LNCaP clone FGC (cell line): Measurements from ENCODE around the gene SLC22A8.
"Not testable (repeated sequence)": the region's sequence is repeated elsewhere in the genome, so short reads cannot be mapped to it uniquely, and the experiment has no call there.

ENCODE experiments used
- DNase-seq: peaks from one replicate; pipeline ENCODE4 v3.0.0-alpha.2; 2011; ENCODE audit warnings: low read depth
- H3K4me3 ChIP-seq: 2 replicates; pipeline ENCODE4 v1.5.1; 2011; ENCODE audit warnings: mild to moderate bottlenecking, low read depth, low read length, control low read depth
- TF ChIP-seq, protein P1 (sequence below): IDR thresholded peaks from 2 replicates; pipeline ENCODE4 v1.5.1; 2012; ENCODE audit warnings: mild to moderate bottlenecking; ENCODE audit not compliant: control insufficient read depth, insufficient read depth; ENCODE audit errors: extremely low read depth

The SLC22A8 gene

DNA sequence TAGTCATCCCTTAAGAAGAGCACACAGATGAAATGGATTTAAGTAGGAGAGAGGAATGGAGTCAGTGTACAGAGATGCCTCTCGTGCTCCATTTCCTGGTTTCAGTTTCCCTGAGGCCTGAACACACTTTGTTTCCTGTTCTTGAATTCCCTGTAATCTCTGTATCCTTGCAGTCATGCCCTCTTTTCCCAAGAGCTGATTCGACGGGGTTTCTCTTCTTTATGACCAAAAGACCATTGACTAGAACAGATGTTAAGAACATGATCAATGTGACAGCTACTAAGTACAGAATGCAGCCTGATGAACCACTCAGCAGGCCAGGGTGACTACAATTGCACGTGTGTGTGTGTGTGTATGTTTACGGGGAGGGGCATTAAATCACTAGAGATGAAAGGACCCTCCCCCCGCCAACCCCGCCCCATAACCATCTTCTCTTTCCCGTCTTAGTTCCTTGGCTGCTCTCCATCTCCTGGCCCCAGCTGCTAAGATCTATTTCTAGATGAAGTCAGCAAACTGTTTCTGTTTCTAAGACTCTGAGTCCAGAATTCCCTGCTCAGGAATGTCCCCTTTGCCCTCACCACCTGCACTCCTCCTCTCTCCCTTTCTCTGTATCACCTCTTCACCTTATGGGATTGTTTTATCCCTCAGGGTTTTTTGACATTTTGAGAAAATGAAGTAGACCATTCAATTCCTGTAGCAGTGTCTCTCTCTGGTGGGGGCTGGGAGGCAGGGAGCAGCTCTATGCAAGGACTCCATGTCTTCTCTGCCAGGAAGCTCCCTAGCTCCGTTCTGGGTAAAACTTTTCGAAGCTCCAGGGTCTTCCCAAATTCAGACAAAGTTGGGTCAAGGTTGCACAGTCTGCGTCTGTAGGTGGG lies 56.9 kb downstream of the SLC22A8 start:
- TF ChIP-seq, protein P1, sequence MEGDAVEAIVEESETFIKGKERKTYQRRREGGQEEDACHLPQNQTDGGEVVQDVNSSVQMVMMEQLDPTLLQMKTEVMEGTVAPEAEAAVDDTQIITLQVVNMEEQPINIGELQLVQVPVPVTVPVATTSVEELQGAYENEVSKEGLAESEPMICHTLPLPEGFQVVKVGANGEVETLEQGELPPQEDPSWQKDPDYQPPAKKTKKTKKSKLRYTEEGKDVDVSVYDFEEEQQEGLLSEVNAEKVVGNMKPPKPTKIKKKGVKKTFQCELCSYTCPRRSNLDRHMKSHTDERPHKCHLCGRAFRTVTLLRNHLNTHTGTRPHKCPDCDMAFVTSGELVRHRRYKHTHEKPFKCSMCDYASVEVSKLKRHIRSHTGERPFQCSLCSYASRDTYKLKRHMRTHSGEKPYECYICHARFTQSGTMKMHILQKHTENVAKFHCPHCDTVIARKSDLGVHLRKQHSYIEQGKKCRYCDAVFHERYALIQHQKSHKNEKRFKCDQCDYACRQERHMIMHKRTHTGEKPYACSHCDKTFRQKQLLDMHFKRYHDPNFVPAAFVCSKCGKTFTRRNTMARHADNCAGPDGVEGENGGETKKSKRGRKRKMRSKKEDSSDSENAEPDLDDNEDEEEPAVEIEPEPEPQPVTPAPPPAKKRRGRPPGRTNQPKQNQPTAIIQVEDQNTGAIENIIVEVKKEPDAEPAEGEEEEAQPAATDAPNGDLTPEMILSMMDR = no peak
- no peak for DNase-seq

GRCh38 chr11:62957147-62957546 lies 58.5 kb downstream of the SLC22A8 start:
- TF ChIP-seq, protein P1 = no peak
- no peak overlapping the region for H3K4me3 ChIP-seq
- no peak for DNase-seq

More for the DNA sequence above, 56.9 kb downstream of the SLC22A8 start:
- no peak overlapping the region for H3K4me3 ChIP-seq

- TF ChIP-seq, protein P1 = no peak
- DNase-seq = no peak
- H3K4me3 ChIP-seq = no peak overlapping the region
These were observed 61.2 kb downstream of the SLC22A8 start for GRCh38 chr11:62954478-62954877.

DNA sequence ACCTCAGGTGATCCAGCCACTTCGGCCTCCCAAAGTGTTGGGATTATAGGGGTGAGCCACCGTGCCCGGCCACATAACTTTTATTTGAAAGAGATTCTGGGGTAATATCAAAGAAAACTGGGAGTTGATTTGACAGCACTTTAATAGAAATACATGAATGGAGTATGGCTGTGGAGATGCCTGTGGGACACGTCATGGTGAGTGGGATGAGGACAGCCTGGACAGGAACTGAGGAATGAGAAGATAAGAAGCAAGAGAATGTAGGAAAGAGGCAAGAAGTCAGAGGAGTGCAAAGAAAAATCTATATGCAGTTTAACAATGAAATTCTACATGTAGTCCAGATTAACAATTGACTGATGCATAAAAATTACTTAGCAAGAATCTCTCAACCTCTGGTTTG lies 61.8 kb downstream of the SLC22A8 start:
- TF ChIP-seq, protein P1 = no peak
- DNase-seq = no peak
- H3K4me3 ChIP-seq = no peak overlapping the region

- DNase-seq = no peak
- H3K4me3 ChIP-seq = no peak overlapping the region
- TF ChIP-seq, protein P1 = no peak
These were observed 66.8 kb downstream of the SLC22A8 start for GRCh38 chr11:62948765-62949320.

- DNase-seq, H3K4me3 ChIP-seq: not testable (repeated sequence)
These were observed 70.1 kb downstream of the SLC22A8 start for GRCh38 chr11:62945538-62945937.
